Left ventricle myocardium inferior (tissue), 1 donor: Measurements from ENCODE around the gene TPBGL. TPM values are rescaled to one million over a fixed set of nuclear protein-coding genes. Genes with fewer than 3 reads are reported as not detected.

Experiments
- DNase-seq: peaks from one replicate; pipeline ENCODE4 v3.0.0-alpha.2; 2020
- H3K27ac ChIP-seq: fragments of 200-600 bp; replicated peaks from 2 replicates; pipeline ENCODE4 v1.8.0; 2021
- H3K27me3 ChIP-seq: fragments of 200-600 bp; 2 replicates; pipeline ENCODE4 v1.8.0; 2021; ENCODE audit warnings: low read depth
- H3K36me3 ChIP-seq: fragments of 200-600 bp; 2 replicates; pipeline ENCODE4 v1.8.0; 2021
- H3K4me1 ChIP-seq: fragments of 200-600 bp; 2 replicates; pipeline ENCODE4 v1.8.0; 2021
- H3K4me3 ChIP-seq: fragments of 200-600 bp; 2 replicates; pipeline ENCODE4 v1.8.0; 2021; ENCODE audit warnings: mild to moderate bottlenecking, moderate library complexity
- H3K9me3 ChIP-seq: fragments of 200-600 bp; replicated peaks from 2 replicates; pipeline ENCODE4 v1.8.0; 2021
- intact Hi-C: fragments of 100-400 bp; cut with micrococcal nuclease; formaldehyde crosslinking; loops from one replicate; pipeline ENCODE4 v1.11.0; 2022
- total RNA-seq: library from RNA; stranded (reverse); fragmentation: NEBNext Ultra II Directional; extraction: Animal tissue kit (Norgen Biotek cat#: 25700); gene quantifications from one replicate; pipeline ENCODE4 v1.2.1, GENCODE V29; 2021
- TF ChIP-seq, protein P1 (sequence below): fragments of 200-600 bp; IDR thresholded peaks from 2 replicates; pipeline ENCODE4 v1.8.0; 2021; ENCODE audit warnings: antibody characterized with exemption, mild to moderate bottlenecking, borderline replicate concordance
- donor health status: DM: no; HTN: yes; CAD: no; lungs with severe emphysema.

TPBGL gene
- total RNA-seq, 1 donor from 2014 or later = 0.16 TPM

DNA sequence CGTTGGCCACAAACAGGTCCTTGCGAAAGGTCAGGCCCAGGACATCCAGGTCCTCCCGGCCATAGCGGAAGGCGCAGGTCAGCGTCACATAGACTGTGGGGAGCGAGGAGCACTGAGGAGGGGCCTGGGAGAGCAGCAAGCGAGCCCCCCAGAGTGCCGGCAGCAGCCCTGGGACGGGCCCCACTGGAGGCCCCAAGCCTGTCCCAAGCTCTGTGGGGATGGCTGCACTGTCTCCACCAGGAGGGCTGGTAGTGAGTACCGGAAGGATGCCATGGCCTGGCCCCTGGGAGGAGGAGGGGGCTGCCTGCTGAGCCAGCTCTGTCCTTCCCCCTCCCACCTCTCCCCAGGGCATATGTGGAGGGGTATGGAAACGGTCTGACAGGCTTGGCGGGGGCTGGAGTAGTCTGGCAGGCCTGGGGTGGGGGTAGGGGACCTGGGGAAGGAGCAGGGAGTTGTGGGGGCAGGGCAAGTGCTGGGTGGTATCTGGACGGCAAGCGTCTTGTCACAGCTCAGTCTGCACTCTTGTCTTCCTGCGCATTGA lies 42.9 kb downstream of the TPBGL start:
- no peak overlapping the region for H3K4me3 ChIP-seq
- intact Hi-C loops = loop anchor here (10.0 kb wide), 1 partner anchor 51 kb away; no protein-coding TSS in a partner anchor

DNA sequence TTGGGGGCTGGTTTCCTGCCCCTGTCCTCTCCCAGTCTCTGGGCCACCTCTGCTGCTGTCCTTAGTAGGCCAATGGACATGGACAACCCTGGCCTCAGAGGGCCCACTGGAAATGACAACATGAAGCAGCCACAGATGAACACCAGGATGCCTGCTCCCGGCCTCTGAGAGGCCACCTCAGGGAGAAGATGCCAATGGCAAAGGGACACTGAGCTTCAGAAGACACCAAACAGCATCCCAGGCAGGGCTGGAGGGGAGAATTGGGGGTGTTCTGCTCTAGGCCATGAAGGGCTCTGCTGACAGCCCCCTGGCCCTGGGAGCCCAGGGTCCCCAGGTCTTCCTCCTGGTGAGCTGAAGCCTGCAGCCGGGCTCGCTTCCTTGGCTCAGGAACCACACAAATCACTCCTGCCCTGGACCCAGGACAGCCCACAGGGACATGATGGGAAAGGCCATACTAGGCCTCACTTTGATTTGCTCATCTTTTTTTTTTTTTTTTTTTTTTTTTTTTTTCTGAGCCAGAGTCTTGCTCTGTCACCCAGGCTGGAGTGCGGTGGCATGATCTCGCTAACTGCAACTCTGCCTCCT lies 45.3 kb downstream of the TPBGL start:
- Histone ChIP-seq H3K27ac (no peak overlapping the region), H3K4me1 (peaks cover 11% of the 10 kb centered on the region), H3K9me3 (no peaks in the 10 kb centered on the region), H3K4me3 (no peak overlapping the region), H3K36me3 (peaks cover 60% of the 10 kb centered on the region), H3K27me3 (no peaks in the 10 kb centered on the region)
- intact Hi-C loops = loop anchor here (10.0 kb wide), 1 partner anchor 49 kb away; no protein-coding TSS in a partner anchor
- no peak for DNase-seq
- TF ChIP-seq, protein P1, sequence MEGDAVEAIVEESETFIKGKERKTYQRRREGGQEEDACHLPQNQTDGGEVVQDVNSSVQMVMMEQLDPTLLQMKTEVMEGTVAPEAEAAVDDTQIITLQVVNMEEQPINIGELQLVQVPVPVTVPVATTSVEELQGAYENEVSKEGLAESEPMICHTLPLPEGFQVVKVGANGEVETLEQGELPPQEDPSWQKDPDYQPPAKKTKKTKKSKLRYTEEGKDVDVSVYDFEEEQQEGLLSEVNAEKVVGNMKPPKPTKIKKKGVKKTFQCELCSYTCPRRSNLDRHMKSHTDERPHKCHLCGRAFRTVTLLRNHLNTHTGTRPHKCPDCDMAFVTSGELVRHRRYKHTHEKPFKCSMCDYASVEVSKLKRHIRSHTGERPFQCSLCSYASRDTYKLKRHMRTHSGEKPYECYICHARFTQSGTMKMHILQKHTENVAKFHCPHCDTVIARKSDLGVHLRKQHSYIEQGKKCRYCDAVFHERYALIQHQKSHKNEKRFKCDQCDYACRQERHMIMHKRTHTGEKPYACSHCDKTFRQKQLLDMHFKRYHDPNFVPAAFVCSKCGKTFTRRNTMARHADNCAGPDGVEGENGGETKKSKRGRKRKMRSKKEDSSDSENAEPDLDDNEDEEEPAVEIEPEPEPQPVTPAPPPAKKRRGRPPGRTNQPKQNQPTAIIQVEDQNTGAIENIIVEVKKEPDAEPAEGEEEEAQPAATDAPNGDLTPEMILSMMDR = no peak

More for the DNA sequence above, 42.9 kb downstream of the TPBGL start:
- Histone ChIP-seq H3K27me3 (no peaks in the 10 kb centered on the region), H3K4me1 (peaks cover 30% of the 10 kb centered on the region), H3K36me3 (peaks cover 55% of the 10 kb centered on the region), H3K27ac (no peak overlapping the region), H3K9me3 (no peaks in the 10 kb centered on the region)
- TF ChIP-seq, protein P1 = no peak
- no peak for DNase-seq

DNA sequence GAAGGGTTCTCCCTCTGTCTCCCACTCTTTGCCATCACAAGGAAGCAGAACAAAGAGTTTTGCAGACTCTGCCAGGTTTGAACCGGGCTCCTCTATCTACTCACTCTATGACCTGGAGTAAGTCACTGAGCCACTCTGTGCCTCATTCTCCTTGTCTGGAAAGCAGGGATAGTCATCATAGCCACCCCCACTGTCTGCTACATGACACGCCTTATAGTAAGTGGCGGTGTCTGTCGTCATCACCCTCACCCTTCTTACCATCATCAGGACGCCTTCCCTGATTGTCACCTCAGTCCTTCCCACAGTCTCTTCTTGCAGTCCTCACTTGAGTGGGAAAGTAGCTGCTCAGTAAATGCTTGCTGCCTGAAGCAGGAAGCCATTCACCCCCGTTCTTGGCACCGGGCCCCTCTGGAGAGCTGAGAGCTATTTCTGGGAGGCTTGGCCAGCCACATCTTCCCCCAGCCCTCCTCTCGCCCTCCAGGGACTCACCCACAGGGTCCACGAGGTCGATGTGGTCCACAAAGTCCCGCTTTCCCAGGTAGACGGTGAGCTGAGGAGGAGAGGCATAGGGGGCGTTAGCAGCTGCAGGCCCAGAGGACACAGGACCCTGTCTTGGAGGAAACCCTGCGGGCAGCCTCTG lies 46.4 kb downstream of the TPBGL start:
- Histone ChIP-seq H3K4me1 (peaks cover 11% of the 10 kb centered on the region), H3K4me3 (no peak overlapping the region), H3K9me3 (no peaks in the 10 kb centered on the region), H3K27me3 (no peaks in the 10 kb centered on the region), H3K27ac (no peak overlapping the region), H3K36me3 (peaks cover 56% of the 10 kb centered on the region)
- TF ChIP-seq, protein P1 = no peak
- intact Hi-C loops = loop anchor here (10.0 kb wide), 1 partner anchor 48 kb away; no protein-coding TSS in a partner anchor
- DNase-seq = no peak

DNA sequence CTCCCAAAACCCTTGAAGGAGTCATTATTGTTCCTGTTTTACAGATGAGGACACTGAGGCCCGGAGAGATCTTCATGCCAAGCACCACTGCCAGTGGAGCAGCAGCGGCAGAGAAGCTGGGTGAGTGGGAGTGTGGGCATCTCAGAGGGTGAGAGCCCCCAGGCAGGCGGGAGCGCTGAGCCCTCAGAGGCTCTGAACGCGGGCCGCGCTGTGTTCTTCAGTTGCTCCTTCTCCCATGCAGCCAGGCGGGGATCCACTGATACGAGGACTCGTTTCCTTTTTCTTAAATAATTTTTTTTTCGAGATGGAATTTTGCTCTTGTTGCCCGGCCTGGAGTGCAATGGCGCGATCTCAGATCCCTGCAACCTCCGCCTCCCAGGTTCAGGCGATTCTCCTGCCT lies 47.0 kb downstream of the TPBGL start:
- Histone ChIP-seq H3K27me3 (no peaks in the 10 kb centered on the region), H3K9me3 (no peaks in the 10 kb centered on the region), H3K27ac (no peak overlapping the region), H3K4me1 (peaks cover 11% of the 10 kb centered on the region), H3K36me3 (peaks cover 52% of the 10 kb centered on the region), H3K4me3 (no peak overlapping the region)
- TF ChIP-seq, protein P1 = no peak
- intact Hi-C loops = loop anchor here (10.0 kb wide), 1 partner anchor 47 kb away; no protein-coding TSS in a partner anchor
- no peak for DNase-seq

DNA sequence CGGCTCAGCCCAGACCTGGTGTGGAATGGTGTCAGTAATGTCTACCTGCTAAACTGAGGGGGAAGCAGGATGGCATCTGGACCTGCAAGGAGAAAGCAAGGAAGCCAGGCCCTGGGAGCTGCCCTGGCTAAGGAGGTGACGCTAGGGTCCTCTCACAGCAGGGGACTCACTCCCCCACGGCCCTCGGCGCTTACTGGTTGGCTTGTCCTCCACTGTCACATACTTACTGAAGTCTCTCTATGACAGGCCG lies 48.9 kb downstream of the TPBGL start:
- intact Hi-C loops = loop anchor here (10.0 kb wide), 1 partner anchor 45 kb away; no protein-coding TSS in a partner anchor

More for the DNA sequence above, 48.9 kb downstream of the TPBGL start:
- TF ChIP-seq, protein P1 = no peak
- Histone ChIP-seq H3K4me1 (peaks cover 23% of the 10 kb centered on the region), H3K36me3 (peaks cover 36% of the 10 kb centered on the region), H3K9me3 (no peaks in the 10 kb centered on the region), H3K27ac (no peak overlapping the region), H3K4me3 (no peak overlapping the region), H3K27me3 (no peaks in the 10 kb centered on the region)
- DNase-seq = no peak
